Endothelial cell of hepatic sinusoid (primary cell): ENCODE data around the gene TANK.

ENCODE experiments used
- in situ Hi-C: cut with HindIII; loops from 2 replicates; pipeline ENCODE4 v1.10.0; 2017; ENCODE audit warnings: low sequenced_read_pairs

Gene TANK

DNA sequence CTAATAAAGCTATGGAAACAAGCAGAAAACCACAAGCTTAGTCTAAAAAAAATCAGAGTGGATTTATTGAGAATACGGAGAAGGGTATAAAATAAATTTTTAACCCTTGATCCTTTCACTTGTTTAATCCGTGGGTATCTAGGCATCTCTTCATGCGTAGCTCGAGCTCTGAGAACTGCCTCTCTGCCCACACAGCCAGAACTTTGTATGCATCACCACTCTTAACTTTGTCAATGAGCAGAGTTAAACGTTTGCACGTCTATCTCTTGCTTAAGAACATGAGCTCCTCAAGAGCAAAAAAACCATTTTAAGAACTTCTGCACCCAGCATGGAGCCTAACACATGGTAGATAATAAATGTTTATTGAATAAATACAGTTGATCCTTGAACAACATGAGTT, 26.9 kb upstream of the TANK start:
- in situ Hi-C loops: no loop called here

DNA sequence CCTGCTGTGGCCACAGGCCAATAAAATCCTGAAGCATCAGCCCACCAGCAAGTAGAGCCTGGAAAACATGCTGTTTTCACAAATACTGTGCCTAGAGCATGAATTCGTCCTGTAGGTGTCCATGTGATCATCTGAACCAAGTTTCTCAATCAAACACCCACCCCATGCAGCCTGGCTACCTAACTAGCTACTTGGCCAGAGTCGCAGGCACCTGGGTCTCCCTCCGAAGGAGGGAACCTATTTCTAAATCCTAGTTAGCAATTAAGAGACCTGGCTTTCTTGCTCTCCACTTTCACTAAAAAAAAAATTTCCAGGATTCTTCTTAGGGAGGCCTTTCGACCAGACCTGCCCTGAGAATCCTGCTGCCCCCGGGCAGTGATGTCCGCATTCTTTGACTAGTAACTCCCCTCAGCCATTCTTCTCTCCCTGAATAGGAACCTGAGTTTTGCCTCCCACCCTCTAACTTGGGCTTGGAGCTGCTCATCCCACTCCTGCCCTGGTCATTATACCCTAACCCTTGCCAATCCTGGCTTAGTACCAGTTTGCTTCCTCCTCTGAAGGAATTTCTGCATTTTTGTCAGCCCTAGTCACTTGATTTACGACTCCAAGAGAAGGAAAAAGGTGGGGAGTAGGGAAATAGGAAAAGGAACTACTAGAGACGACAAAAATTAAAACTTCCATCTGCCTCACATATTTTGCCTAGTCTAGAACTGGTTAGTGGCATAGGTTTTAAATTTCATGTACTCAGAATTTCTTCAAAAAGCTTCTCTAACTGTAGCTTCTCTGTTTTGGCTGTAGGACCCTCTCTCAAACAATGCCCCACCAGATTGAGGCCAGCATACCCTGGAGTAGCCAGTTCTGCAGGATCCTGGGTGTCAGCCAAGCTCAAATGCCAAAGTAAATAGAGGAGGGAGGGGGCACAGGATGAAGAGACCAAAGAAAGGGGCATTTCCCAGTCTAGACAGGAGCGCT, 25.4 kb upstream of the TANK start:
- in situ Hi-C loops: no loop called here

DNA sequence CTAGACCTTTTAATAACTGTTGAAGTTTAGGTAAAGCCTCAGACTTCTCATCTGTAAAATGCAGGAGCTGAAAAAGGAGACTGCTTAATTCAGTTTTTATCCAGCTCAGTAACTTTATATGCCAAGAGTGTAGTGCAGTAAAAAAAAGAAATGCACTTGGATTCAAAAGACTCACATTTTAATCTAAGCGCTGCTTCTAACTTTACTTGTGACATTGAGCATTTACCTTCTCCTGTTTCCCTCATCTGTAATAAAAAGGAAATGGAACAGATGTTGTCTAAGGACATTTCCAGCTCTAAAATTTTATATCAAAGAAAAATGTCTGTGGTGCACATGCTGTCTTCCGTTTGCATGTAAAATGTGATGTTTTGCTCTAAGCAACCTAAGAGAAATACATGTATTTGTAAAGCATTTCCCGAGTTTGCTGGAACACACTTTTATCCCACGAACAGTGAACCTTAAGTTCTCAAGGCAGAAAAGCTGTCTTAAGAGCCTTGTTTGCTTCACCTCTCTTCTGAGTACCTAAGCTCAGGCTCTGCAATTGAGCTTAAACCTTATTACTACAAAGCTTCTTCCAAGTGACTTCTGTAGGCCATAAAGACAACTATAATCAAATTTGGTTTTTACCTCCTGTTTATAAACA, 24.2 kb upstream of the TANK start:
- in situ Hi-C loops: no loop called here

DNA sequence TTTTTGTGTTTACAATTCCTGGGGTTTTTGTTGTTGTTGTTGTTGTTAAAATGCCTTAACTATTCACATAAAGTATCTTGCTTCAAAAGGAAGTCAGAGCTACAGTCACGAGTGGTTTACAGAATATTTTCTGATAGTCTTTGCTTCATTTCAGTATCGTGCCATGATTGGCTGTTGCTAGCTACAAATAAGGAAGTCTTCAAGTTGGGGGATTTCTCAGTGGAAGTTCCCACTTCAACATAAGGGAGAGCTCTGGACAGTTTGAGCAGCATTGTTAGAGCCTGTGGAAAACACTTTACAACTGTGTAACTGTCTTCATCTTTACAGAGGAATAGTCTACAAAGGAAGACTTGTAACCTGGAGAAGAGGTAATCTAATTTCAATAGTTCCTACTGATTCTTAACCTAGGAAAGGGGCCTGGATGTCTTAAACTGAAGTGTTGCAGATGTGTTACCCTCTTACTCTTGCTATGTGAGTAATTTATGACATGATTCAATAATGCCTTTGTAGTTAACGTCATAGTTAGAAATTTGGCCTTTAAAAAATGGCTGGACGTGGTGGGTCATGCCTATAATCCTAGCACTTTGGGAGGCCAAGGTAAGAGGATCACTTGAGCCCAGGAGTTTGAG, 23.4 kb upstream of the TANK start:
- in situ Hi-C loops: no loop called here

DNA sequence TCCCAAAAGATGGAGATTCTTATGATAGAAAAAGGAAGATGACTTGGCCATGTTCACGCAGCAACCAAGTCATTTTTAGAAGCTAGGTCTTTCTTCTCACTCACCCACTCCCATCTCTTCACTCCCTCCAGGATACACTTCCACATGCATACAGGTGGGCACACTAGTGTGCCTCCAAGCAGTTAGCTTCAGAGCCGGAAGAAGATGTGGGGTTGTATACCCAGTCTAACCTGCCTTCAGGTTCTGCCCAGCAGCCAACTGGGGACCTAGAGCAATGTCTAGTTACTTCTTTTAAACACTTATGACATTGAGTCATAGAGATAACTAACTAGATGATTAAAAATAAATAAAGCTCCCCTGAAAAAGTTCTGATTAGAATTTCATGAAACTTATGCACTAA, 21.8 kb upstream of the TANK start:
- in situ Hi-C loops: no loop called here

DNA sequence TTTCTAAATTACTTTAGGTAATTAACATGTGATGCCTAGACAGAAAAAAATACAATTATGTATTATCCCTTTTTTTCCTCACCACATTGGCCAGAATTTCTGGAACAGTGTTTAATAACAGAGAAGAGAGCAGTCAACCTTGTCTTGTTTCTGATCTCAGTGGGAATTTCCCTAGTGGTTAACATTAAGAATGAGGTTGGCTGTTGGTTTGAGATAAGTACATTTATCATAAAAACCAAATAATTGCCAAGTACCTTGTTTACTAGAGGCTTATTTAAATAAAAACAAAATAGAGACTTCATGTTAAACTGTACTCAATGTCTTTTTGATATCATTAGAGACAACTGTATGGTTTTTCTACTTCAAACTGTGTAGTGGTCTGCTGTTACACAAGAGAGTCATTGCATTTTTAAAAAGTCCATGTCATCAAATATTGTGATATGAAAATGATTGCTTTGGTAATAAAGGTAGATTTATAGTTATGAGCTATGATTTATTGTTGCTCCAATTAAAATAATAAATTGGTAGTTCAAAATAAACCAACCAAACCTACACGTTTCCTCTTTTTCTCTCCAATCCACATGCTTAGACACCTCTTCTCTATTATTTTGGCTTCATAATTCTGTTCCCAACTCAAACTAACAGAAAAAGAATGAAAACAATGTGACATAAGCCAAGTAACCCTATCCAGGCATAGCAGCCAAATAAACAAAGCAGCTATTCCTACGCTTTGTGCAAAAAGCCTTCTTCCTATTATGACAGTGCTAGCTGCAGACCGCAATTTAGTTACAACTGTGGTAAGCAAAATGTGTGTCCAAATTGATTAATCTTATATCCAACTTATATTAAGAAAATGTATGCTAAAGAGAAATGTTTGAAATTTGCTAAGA, 20.9 kb upstream of the TANK start:
- in situ Hi-C loops: no loop called here

DNA sequence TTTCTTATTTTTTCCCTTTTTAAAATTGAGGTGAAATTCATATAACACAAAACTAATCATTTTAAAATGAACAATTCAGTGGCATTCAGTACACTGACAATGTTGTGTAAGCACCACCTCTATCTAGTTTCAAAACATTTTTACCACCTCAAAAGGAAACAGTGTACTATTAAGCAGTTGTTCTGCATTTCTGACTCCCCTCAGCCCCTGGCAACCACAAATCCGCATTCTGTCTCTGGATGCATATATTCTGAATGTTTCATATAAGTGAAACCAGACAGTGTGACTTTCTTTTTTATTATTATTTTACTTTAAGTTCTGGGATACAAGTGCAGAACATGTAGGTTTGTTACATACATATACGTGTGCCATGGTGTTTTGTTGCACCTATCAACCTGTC, 19.2 kb upstream of the TANK start:
- in situ Hi-C loops: no loop called here

DNA sequence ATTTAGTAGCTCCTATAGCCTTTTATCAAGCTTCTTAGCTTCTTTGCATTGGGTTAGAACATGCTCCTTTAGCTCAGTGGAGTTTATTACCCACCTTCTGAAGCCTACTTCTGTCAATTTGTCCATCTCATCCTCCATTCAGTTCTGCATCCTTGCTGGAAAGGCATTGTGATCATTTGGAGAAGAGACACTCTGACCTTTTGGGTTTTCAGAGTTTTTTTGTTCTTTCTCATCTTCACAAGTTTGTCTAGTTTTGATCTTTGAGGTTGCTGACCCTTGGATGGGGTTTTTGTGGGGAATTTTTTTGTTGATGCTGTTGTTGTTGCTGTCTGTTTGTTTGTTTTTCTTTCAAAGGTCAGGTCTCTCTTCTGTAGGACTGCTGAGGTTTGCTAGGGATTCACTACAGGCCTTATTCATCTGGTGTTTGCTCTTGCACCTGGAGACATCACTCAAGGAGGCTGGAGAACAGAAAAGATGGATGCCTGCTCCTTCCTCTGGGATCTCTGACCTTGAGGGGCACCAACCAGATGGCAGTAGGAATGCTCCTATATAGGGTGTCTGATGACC, 13.9 kb upstream of the TANK start:
- in situ Hi-C loops: no loop called here

DNA sequence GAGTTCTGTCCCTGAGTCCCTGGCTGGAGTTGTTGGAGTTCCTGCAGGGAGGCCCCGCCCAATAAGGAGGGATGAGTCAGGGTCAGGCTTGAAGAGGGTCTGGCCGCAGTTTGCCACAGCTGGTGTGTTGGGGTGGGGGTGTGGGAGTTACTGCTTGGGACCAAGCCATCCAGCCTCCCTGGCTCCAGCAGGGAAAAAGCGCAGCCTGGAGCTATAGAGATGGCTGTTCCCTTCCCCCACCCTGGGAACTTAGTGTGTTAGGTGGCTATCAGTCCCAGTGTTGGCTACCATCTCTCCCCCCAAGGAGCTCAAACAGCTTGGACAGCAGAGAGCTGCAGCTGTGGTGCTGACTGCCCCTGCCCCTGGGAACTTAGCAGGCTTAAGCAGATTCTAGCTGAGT, 13.2 kb upstream of the TANK start:
- in situ Hi-C loops: no loop called here

DNA sequence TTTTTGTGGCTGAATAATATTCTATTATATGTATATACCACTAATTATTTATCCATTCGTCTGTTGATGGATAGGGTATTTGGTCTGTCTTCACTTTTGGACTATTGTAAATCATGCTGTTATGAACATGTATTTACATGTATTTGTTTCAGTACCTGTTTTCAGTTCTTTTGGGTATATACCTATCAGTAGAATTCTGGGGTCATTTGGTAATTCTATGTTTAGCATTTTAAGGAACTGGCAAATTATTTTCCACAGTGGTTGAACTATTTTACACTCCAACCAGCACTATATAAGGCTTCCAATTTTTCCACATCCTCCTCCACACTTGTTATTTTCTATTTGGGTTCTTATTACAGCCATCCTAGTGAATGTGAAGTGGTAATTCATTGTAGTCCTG, 12.4 kb upstream of the TANK start:
- in situ Hi-C loops: no loop called here

DNA sequence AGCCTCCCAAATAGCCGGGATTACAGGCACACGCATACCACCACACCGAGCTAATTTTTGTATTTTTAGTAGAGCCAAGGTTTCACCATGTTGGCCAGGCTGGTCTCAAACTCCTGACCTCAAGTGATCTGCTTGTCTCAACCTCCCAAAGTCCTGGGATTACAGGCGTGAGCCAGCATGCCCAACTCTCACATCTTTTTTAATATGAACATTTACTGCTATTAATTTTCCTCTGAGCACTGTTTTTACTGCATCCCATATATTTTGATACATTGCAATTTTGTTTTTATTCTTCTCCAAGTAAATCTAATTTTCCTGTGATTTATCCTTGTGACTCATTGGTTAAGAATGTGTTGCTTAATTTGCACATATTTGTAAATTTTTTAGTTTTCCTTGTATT, 9.5 kb upstream of the TANK start:
- in situ Hi-C loops: no loop called here

DNA sequence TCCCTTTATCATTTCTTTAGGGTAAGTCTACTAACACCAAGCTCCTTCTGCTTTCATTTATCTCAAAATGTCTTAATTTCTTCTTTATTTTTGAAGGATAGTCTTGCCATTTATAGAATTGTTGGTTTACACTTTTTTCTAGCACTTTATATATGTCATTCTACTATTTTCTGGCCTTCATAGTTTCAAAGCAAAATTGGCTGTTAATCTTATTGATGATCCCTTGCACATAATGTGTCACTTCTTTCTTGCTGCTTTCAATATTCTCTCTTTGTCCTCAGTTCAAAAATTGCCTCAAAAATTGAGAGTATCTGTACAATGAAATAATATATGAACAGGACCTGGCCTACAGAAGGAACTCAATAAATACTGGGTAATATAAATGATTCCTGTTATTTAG, 7.9 kb upstream of the TANK start:
- in situ Hi-C loops: no loop called here

DNA sequence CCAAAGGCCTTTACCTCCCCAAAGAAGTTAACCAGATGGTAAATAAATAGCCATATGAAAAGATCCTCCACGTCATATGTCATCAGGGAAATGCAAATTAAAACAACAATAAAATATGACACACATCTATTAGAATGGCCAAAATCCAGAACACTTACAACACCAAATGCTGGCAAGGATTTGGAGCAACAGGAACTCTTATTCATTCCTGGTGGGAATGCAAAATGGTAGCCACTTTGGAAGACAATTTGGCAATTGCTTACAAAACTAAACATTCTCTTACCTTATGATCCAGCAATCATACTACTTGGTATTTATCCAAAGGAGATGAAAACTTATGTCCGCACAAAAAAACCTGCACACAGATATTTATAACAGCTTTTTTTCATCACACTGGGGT, 1.3 kb upstream of the TANK start:
- in situ Hi-C loops: no loop called here

DNA sequence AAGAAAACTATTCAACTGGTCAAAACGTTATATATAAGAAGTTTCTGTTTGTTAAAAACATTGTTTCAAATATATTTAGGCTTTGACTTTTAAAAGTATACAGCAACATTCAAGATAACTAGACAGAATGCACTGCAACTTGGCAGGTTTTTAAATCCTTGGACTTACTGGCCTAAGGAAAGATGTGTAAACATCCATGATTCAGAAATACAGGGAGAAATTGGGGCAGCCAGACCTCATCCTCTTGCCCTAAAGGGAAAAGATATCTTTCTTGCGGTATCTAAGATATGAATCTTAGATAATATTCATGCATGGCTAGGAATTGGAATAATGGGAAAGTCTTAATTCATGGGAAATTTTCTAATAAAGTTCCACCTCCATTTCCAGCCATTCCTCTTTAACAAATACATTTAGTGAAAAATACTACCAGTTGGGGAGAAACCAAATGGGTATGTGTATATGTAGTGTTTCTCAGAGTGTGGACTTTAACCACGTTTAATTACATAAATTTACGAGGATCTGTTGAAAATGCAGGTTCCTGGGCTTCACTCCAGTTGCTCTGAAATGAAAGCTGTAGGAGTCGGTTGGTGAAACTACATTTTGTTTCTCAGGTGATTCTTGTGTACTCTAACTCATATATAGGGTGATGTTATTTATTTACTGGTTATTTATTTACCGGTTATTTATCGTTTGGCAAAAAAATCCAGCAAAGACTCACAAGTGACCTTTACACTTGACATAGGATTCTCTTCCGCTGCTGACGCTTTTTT, 587 bp upstream of the TANK start:
- in situ Hi-C loops: no loop called here

DNA sequence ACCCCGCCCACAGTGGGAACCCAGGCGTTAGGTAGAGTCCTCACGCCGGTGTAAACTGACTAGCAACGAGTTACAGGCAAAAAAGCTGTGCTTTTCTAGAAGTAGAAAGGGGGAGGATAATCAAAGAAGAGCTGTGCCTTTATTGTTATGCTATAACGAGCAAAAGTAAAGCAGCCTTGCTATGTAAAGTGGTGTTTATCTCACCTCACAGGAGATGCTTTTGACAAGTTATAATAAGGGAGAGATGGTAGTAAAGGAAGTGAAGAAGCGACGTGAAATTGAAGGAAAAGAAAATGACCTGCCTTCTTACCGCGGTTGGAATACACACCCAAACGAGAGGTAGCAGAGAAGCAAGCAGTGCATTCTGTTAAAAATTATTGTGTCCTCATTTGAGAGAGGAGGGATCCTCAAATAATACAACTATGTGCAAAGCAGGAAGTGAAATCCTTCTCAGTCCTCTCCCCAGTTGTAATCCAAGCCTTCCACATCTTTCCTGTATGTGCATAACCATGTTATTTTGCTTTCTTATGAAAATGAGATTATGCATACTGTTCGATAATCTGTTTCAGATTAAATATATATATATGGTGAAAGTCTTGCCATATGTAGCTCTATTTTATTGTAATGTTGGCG, 962 bp downstream of the TANK start:
- in situ Hi-C loops: no loop called here

DNA sequence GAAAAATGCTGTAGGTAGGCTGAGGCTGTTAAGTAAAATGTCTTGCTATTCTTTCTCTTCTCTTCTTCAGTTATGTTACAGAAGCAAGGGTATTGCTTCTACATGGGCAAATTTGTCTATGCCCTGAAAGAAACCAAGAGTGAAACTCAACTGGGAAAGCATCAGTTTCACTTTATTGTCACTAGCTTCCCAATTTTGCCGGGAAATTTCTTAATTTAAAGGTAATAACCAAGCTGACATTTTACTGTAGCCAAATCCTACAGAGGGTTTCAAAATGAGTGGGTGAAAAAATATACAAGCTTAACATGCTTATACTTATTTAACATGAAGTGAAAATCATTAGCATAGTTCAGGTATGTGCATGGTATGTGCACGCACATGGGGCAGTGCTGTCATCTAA, 3.2 kb downstream of the TANK start:
- in situ Hi-C loops: no loop called here

DNA sequence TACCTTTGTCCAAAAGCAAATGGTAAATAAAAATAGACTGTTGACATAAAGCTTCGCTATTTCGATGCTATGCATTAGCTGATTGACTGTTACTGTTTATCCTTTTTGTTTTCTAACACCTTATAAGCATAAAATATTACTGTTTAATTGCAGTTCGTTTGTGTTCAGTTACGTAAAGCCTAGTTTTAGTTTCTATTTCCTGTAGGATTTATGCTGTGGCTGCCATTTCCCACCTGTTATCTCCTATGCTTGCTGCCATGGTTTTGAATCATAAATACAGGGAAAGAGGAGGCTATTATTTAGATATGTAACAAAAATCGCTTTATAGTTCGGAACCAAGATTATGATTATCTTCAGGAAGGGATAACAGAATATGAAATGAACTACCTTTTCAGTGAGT, 3.9 kb downstream of the TANK start:
- in situ Hi-C loops: no loop called here

DNA sequence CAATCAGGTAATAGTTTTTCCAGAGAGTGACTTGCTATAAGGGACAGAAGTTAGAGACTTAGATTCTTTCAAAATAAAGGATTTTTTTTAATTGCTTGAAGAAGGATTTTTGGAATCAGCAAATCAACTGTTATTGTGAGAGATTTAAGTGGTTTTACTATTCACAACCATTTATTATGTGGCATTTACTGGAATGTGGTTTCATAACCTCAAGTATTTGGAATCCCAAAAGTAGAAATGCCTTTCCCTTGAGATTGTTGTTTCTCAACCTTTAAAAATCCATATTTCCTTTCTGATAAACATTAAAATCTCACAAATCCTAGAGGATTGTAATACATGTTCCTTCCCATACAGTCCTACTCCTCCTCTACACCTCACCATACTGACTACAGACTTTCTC, 5.0 kb downstream of the TANK start:
- in situ Hi-C loops: no loop called here

DNA sequence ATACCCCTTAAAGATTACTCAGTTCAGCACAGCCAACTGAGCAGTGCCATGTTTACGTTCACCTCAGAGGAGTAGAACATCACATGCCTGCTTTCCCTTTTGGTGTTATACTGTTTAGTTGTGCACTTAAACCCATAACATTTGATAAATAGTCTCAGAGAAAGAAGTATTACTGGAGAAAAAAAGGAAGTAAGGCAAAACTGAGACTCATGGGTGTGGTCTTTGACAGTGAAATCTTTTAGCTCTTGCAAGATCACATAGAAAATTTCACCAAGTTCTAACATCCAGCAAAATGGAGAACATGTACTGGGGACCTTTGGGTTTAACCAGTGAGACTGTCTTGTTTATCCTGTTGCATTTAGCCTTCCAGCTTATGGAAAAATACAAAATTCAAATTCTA, 5.6 kb downstream of the TANK start:
- in situ Hi-C loops: no loop called here
